ENCODE measurements around the gene ZBTB16. TPM values are rescaled to one million over a fixed set of nuclear protein-coding genes. Genes with fewer than 3 reads are reported as not detected.

Gene ZBTB16
- polyA plus RNA-seq, 1 donor from 2014 or later: 0.45 TPM

DNA sequence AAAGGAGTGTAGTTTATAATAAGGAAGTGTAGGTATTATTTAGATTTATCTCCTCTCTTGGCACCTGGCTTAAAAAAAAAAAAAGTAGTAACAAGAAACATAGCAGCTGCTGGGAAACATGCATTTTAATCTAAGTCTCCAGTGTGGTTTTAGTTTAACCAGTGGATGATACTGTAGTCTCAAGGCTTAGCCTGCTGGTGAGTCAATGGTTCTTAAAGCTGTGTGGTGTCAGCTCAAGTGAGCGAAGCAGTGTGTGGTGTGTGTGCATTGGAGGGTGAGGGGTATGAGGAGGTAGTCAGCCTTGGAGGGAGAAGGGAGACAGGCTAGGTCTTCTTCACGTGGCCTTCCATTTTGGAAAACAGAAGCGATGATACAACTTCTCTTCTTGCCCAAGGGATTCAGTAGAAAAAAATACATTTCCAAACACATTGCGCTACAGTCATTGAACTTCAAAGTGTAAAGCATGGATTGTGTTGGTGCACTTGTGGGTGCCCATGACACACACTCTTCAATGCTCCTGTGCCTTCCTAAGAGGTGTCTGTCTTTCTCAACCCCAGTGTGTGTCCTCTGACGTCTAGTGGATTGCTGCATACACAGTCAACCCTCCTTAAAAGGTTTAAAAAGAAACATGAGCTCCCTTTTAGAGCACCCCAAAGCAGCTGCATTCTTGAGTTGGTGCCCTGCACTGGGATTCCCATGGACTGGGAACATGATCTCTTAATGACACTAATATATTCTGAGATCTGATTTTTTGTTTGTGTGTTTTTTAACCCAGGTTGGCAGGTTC is 40.1 kb downstream of the ZBTB16 start:
- H3K4me2 ChIP-seq (ENCODE audit: low read length): no peak overlapping the region

More for the DNA sequence above, 40.1 kb downstream of the ZBTB16 start:
- peaks cover 75% of the 10 kb centered on the region for H3K79me2 ChIP-seq (replicated peaks; ENCODE audit: insufficient read depth, low read length)
- no peaks in the 10 kb centered on the region for H3K9me2 ChIP-seq (ENCODE audit: insufficient read depth, low read length)
- no peaks in the 10 kb centered on the region for H3K27me3 ChIP-seq (ENCODE audit: insufficient read depth, low read depth, low read length)
- H3K27ac ChIP-seq (ENCODE audit: low read length): no peak overlapping the region
- H3K9me3 ChIP-seq (ENCODE audit: low read length): no peaks in the 10 kb centered on the region
- no peaks in the 10 kb centered on the region for H3F3A ChIP-seq (ENCODE audit: insufficient read depth, low read length, poor library complexity, severe bottlenecking)
- no peak overlapping the region for H3K4me3 ChIP-seq (ENCODE audit: low read length)
- no peaks in the 10 kb centered on the region for H4K20me1 ChIP-seq (ENCODE audit: insufficient read depth)
- H3K36me3 ChIP-seq (ENCODE audit: insufficient read depth, low read length): no peaks in the 10 kb centered on the region
- TF ChIP-seq EZH2 (IDR thresholded peaks at IDR 0.05; ENCODE audit: borderline replicate concordance, insufficient read depth, low read length, poor library complexity, severe bottlenecking) (no peak), POLR2AphosphoS5 (IDR thresholded peaks at IDR 0.05) (no peak), SMC3 (conservative IDR thresholded peaks at IDR 0.05; ENCODE audit: poor library complexity) (no peak), RAD21 (conservative IDR thresholded peaks at IDR 0.05) (no peak), EP300 (conservative IDR thresholded peaks at IDR 0.05; ENCODE audit: poor library complexity, severe bottlenecking) (no peak), TAF1 (IDR thresholded peaks at IDR 0.05; ENCODE audit: low read depth) (no peak), REST (IDR thresholded peaks at IDR 0.05; ENCODE audit: borderline replicate concordance) (no peak), MXI1 (conservative IDR thresholded peaks at IDR 0.05; ENCODE audit: poor library complexity, severe bottlenecking) (no peak)
- TF ChIP-seq, protein P1, sequence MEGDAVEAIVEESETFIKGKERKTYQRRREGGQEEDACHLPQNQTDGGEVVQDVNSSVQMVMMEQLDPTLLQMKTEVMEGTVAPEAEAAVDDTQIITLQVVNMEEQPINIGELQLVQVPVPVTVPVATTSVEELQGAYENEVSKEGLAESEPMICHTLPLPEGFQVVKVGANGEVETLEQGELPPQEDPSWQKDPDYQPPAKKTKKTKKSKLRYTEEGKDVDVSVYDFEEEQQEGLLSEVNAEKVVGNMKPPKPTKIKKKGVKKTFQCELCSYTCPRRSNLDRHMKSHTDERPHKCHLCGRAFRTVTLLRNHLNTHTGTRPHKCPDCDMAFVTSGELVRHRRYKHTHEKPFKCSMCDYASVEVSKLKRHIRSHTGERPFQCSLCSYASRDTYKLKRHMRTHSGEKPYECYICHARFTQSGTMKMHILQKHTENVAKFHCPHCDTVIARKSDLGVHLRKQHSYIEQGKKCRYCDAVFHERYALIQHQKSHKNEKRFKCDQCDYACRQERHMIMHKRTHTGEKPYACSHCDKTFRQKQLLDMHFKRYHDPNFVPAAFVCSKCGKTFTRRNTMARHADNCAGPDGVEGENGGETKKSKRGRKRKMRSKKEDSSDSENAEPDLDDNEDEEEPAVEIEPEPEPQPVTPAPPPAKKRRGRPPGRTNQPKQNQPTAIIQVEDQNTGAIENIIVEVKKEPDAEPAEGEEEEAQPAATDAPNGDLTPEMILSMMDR (IDR thresholded peaks at IDR 0.05; ENCODE audit: poor library complexity, severe bottlenecking): no peak
- no peak overlapping the region for H3K9ac ChIP-seq (ENCODE audit: low read length)
- no peak overlapping the region for H2AFZ ChIP-seq (ENCODE audit: low read depth, low read length)
